Hepatocyte (in vitro differentiated cells): Measurements from ENCODE around the gene ANAPC1. TPM values are rescaled to one million over a fixed set of nuclear protein-coding genes. Genes with fewer than 3 reads are reported as not detected.
A peak's percentile ranks its signal among the peaks of the same experiment; 100 is the strongest.
"Not testable (repeated sequence)": the region's sequence is repeated elsewhere in the genome, so short reads cannot be mapped to it uniquely, and the experiment has no call there.

ENCODE experiments used
- DNase-seq: peaks from one replicate; pipeline ENCODE4 v3.0.0-alpha.2; 2016; ENCODE audit warnings: low spot score
- H2AFZ ChIP-seq: fragments of 200-600 bp; sonication (generic); 2 replicates; pipeline ENCODE4 v1.6.0; 2016; ENCODE audit warnings: antibody characterized with exemption, mild to moderate bottlenecking
- H3K27ac ChIP-seq: fragments of 200-600 bp; sonication (generic); 2 replicates; pipeline ENCODE4 v1.5.1; 2016; ENCODE audit warnings: mild to moderate bottlenecking
- H3K27me3 ChIP-seq: fragments of 200-600 bp; sonication (generic); 2 replicates; pipeline ENCODE4 v1.6.1; 2016
- H3K36me3 ChIP-seq: fragments of 200-600 bp; sonication (generic); replicated peaks from 2 replicates; pipeline ENCODE4 v1.5.1; 2016; ENCODE audit warnings: low read depth; ENCODE audit not compliant: insufficient read depth
- H3K4me1 ChIP-seq: fragments of 200-600 bp; sonication (generic); 2 replicates; pipeline ENCODE4 v1.5.1; 2016; ENCODE audit warnings: mild to moderate bottlenecking, moderate library complexity; ENCODE audit not compliant: insufficient read depth
- H3K4me2 ChIP-seq: fragments of 200-600 bp; sonication (generic); 2 replicates; pipeline ENCODE4 v1.6.0; 2016
- H3K4me3 ChIP-seq: fragments of 200-600 bp; sonication (generic); 2 replicates; pipeline ENCODE4 v1.5.1; 2016; ENCODE audit warnings: mild to moderate bottlenecking
- H3K79me2 ChIP-seq: fragments of 200-600 bp; sonication (generic); 2 replicates; pipeline ENCODE4 v1.6.0; 2017; ENCODE audit warnings: mild to moderate bottlenecking
- H3K9me2 ChIP-seq: fragments of 200-600 bp; sonication (generic); replicated peaks from 2 replicates; pipeline ENCODE4 v1.6.0; 2017; ENCODE audit warnings: mild to moderate bottlenecking; ENCODE audit not compliant: insufficient read depth
- H3K9me3 ChIP-seq: fragments of 200-600 bp; sonication (generic); 2 replicates; pipeline ENCODE4 v1.5.1; 2016; ENCODE audit warnings: low read depth, mild to moderate bottlenecking
- H4K20me1 ChIP-seq: fragments of 200-600 bp; sonication (generic); 2 replicates; pipeline ENCODE4 v1.6.0; 2016; ENCODE audit warnings: mild to moderate bottlenecking; ENCODE audit not compliant: insufficient read depth, poor library complexity, severe bottlenecking
- EZH2 ChIP-seq: fragments of 200-600 bp; sonication (generic); IDR thresholded peaks from 2 replicates; pipeline ENCODE4 v1.6.1; 2016; ENCODE audit warnings: antibody characterized with exemption, mild to moderate bottlenecking, borderline replicate concordance
- EZH2phosphoT487 ChIP-seq: fragments of 200-600 bp; sonication (generic); IDR thresholded peaks from one replicate; pipeline ENCODE4 v1.6.1; 2018; ENCODE audit warnings: antibody characterized with exemption, mild to moderate bottlenecking, low read depth, moderate library complexity; ENCODE audit not compliant: unreplicated experiment, severe bottlenecking
- WGBS: methylation state at CpG from one replicate; pipeline ENCODE4 v1.1.6; 2016; ENCODE audit warnings: low lambda C conversion rate; ENCODE audit errors: missing lambda C conversion rate; 5-methylcytosine and 5-hydroxymethylcytosine counted together
- polyA plus RNA-seq: library from polyadenylated mRNA; unstranded; fragments of >200 nt; fragmentation: Nextera tagmentation; extraction: Ambion mirVana; gene quantifications from 2 replicates; pipeline ENCODE4 v1.2.1, GENCODE V29; 2016
- total RNA-seq: library from RNA; depleted of rRNA; stranded (reverse); fragments of >200 nt; gene quantifications from 2 replicates; pipeline ENCODE4 v1.2.3, GENCODE V29; 2014
- TF ChIP-seq, protein P1 (sequence below): fragments of 200-600 bp; sonication (generic); IDR thresholded peaks from 2 replicates; pipeline ENCODE4 v1.5.1; 2016; ENCODE audit warnings: antibody characterized with exemption, mild to moderate bottlenecking; ENCODE audit not compliant: poor library complexity

Gene ANAPC1
- total and polyA plus RNA-seq, 2 experiments from 2014 or later, result 7.7 to 29.9 TPM

DNA sequence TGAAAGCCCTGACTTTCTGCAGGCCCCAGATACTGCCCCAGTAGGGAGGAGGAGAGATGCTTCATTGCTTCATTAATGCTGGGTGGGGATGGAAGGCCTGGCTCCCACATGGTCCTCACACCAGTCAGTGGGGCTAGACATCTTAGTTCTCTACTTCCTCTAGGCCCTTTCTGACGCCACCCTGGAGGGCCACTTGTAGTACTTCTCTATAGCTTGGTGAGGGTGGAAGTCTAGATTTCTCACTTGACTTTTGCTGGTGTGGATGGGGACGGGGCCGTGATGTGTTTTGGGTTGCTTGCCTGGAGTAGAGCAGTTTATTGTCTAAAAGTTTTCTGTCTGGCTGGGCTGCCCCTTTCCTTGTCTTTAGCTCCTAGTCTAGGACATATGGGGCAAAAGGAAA lies 33.1 kb upstream of the ANAPC1 start:
- Histone ChIP-seq H3K27me3 (no peaks in the 10 kb centered on the region), H3K4me3 (no peak overlapping the region), H3K27ac (peak overlapping the region; percentile 53), H3K4me1 (peaks cover 31% of the 10 kb centered on the region), H3K36me3 (no peaks in the 10 kb centered on the region), H4K20me1 (peaks cover 4% of the 10 kb centered on the region), H3K4me2 (no peak overlapping the region), H3K9me3 (no peaks in the 10 kb centered on the region), H3K79me2 (peaks cover 95% of the 10 kb centered on the region), H3K9me2 (no peaks in the 10 kb centered on the region), H2AFZ (no peak overlapping the region)
- DNase-seq, result no peak
- TF ChIP-seq EZH2 (no peak), EZH2phosphoT487 (no peak)
- TF ChIP-seq, protein P1, sequence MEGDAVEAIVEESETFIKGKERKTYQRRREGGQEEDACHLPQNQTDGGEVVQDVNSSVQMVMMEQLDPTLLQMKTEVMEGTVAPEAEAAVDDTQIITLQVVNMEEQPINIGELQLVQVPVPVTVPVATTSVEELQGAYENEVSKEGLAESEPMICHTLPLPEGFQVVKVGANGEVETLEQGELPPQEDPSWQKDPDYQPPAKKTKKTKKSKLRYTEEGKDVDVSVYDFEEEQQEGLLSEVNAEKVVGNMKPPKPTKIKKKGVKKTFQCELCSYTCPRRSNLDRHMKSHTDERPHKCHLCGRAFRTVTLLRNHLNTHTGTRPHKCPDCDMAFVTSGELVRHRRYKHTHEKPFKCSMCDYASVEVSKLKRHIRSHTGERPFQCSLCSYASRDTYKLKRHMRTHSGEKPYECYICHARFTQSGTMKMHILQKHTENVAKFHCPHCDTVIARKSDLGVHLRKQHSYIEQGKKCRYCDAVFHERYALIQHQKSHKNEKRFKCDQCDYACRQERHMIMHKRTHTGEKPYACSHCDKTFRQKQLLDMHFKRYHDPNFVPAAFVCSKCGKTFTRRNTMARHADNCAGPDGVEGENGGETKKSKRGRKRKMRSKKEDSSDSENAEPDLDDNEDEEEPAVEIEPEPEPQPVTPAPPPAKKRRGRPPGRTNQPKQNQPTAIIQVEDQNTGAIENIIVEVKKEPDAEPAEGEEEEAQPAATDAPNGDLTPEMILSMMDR, result no peak
- WGBS, result 82% methylated on average over 3 of the region's 3 CpGs

DNA sequence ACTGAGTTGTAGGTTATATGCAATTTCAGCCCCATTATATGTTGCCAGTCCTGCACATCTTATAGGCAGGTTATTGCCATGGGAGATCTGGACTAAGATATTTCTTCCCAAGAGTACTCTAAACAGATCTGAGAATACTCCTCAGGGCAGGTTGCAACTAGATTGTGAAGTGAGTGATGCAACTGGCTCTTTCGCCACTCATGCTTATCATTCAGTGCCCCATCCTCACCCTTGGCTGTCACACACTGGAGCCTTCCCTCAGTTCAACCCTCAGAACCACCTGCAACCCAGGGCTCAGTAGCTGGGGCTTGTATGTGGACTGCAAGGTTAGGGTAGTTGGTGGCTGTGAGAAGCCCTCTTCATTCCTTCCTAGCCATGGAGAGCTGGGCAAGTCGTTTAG lies 28.6 kb upstream of the ANAPC1 start:
- Histone ChIP-seq H3K27ac (no peak overlapping the region), H4K20me1 (no peaks in the 10 kb centered on the region), H3K36me3 (no peaks in the 10 kb centered on the region), H3K4me3 (no peak overlapping the region), H3K4me1 (peaks cover 36% of the 10 kb centered on the region), H3K9me3 (no peaks in the 10 kb centered on the region), H3K27me3 (no peaks in the 10 kb centered on the region), H2AFZ (no peak overlapping the region), H3K4me2 (no peak overlapping the region), H3K79me2 (peaks cover 89% of the 10 kb centered on the region), H3K9me2 (no peaks in the 10 kb centered on the region)
- no peak for DNase-seq
- 90% methylated on average over 2 of the region's 2 CpGs for WGBS
- TF ChIP-seq EZH2, result no peak
- TF ChIP-seq, protein P1, result no peak
- TF ChIP-seq EZH2phosphoT487, result no peak

DNA sequence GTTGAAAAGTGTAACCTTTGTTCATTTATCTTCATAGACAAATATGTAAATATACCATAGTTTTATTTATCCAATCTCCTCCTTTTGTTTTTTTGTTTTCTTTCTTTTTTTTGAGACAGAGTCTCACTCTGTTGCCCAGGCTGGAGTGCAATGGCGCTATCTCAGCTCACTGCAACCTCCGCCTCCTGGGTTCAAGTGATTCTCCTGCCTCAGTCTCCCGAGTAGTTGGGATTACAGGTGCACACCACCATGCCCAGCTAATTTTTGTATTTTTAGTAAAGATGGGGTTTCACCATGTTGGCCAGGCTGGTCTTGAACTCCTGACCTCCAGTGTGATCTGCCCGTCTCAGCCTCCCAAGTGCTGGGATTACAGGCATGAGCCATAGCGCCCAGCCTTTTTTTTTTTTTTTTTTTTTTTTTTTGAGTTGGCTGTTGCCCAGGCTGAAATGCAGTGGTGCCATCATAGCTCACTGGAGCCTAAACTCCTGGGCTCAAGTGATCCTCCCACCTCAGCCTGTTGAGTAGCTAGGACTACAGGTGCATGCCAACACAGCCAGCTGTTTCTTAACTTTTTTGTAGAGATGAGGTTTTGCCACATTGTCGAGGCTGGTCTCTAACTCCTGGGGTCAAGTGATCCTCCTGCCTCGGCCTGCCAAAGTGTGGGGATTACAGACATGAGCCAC lies 27.4 kb upstream of the ANAPC1 start:
- DNase-seq, H3K36me3 ChIP-seq, H3K9me3 ChIP-seq, H4K20me1 ChIP-seq, H2AFZ ChIP-seq, H3K9me2 ChIP-seq, H3K27me3 ChIP-seq, H3K4me2 ChIP-seq, H3K4me3 ChIP-seq: not testable (repeated sequence)
- Histone ChIP-seq H3K27ac (peak overlapping the region; percentile 75), H3K79me2 (peaks cover 89% of the 10 kb centered on the region), H3K4me1 (peaks cover 45% of the 10 kb centered on the region)
- 99% methylated on average over 7 of the region's 7 CpGs for WGBS

DNA sequence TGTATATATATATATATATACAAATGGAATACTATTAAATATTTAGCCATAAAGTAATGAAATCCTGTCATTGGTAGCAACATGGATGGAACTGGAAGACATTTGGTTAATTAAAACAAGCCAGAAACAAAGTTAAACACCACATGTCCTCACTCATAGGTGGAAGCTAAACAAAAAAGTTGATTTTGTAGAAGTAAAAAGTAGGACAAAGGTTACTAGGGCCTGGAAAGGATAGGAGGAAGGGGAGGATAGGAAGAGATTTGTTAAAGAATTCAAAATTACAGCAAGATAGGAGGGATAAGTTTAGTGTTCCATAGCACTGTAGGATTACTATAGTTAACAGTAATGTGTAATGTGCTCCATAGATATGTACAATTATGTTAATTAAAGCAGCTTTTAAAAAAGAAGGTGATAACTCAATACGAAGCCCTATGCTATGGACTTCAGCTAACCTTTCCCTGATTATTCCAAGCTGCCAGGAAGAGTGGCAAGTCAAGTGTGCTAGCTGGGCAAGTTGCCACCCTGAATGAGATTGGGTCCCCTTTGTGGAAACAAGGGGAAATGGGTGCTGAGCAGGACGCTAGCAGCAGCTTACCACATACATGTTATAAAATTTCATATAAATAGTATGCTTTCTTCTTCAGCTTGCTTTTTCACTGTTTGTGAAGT lies 26.8 kb upstream of the ANAPC1 start:
- Histone ChIP-seq H2AFZ (no peak overlapping the region), H3K4me3 (no peak overlapping the region), H3K4me1 (peaks cover 52% of the 10 kb centered on the region), H3K79me2 (peaks cover 89% of the 10 kb centered on the region), H3K4me2 (peak overlapping the region; percentile 19), H3K27ac (peak overlapping the region; percentile 75), H3K27me3 (no peaks in the 10 kb centered on the region), H3K9me3 (no peaks in the 10 kb centered on the region), H3K36me3 (no peaks in the 10 kb centered on the region), H4K20me1 (peaks cover 3% of the 10 kb centered on the region), H3K9me2 (no peaks in the 10 kb centered on the region)
- TF ChIP-seq, protein P1, result no peak
- no peak for TF ChIP-seq EZH2phosphoT487
- WGBS, result 59% methylated on average over 2 of the region's 2 CpGs
- DNase-seq, result no peak

DNA sequence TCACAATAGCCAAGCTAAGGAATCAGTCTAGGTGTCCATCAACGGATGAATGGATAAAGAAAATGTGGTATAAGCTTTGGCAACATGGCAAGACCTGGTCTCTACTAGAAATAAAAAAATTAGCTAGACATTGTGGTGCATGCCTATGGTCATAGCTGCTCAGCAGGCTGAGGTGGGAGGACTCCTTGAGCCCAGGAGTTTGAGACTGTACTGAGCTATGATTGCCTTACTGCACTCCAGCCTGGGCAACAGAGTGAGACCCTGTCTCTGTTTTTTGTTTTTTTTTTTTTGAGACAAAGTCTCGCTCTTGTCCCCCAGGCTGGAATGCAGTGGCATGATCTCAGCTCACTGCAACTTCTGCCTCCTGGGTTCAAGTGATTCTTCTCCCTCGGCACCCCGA lies 26.0 kb upstream of the ANAPC1 start:
- not testable (repeated sequence) for H4K20me1 ChIP-seq, DNase-seq, H3K4me2 ChIP-seq, H3K9me2 ChIP-seq, H2AFZ ChIP-seq, H3K4me3 ChIP-seq, H3K9me3 ChIP-seq, H3K27me3 ChIP-seq, H3K36me3 ChIP-seq
- peak overlapping the region; percentile 75 for H3K27ac ChIP-seq
- H3K79me2 ChIP-seq, result peaks cover 89% of the 10 kb centered on the region
- WGBS, result 74% methylated on average over 4 of the region's 4 CpGs
- peaks cover 54% of the 10 kb centered on the region for H3K4me1 ChIP-seq
